AG04449 (cell line): Measurements from ENCODE around the gene COL4A1.

Experiments
- CTCF ChIA-PET: fragments of 350-600 bp; formaldehyde crosslinking; extraction: SDS; loops from one replicate; lab custom pipeline; 2021; ENCODE audit warnings: antibody characterized with exemption; lab: Yijun Ruan, JAX
- POLR2A ChIA-PET: fragments of 400-600, 350-600 bp; formaldehyde crosslinking; extraction: SDS; loops from one replicate; lab custom pipeline; 2020; ENCODE audit warnings: antibody characterized with exemption, inconsistent platforms; lab: Yijun Ruan, JAX
- DNase-seq: peaks from one replicate; pipeline ENCODE4 v3.0.0-alpha.2; 2010; ENCODE audit warnings: low read depth, low spot score
- H3K4me3 ChIP-seq: 2 replicates; pipeline ENCODE4 v1.5.1; 2011; ENCODE audit warnings: low read depth, mild to moderate bottlenecking, control low read depth, low read length
- TF ChIP-seq, protein P1 (sequence below): IDR thresholded peaks from one replicate; pipeline ENCODE4 v1.5.1; 2011; ENCODE audit warnings: mild to moderate bottlenecking, moderate library complexity, low read length, control low read depth, inconsistent platforms; ENCODE audit not compliant: insufficient read depth; ENCODE audit errors: missing control alignments

Gene COL4A1

DNA sequence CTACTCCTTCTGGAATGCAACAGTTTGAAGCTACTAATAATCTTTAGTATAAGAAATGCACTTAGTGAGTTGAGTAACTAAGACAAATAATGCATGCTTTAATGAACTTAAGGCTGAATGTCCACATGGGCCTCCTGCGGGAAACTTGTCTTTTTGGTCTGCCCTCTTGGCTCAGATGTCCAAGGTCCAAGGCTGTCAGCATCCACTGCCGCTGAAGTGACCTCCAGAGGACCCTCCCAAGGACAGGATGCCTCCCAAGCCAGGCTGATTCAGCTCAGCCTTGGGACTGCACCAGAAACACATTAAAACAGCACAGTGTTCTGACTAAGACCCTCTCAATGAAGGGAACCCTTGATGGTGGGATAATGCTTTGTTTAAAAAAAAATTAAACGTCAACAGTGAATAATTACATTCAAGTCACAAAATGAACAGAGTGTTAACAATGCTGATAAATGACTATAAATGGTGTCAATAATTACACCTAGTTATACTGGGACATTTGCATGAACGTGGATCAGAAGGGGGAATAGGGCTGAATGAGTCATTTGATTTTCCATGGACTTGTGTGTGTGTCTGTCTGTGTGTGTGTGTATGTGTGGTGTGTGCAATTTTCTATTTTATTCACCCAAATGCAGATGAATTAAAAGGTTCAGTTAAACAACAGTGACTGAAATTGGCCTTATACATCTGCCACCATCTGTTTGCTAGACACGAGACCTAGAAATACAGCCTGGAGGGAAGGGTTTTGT, 150.5 kb downstream of the COL4A1 start:
- DNase-seq = no peak
- TF ChIP-seq, protein P1, sequence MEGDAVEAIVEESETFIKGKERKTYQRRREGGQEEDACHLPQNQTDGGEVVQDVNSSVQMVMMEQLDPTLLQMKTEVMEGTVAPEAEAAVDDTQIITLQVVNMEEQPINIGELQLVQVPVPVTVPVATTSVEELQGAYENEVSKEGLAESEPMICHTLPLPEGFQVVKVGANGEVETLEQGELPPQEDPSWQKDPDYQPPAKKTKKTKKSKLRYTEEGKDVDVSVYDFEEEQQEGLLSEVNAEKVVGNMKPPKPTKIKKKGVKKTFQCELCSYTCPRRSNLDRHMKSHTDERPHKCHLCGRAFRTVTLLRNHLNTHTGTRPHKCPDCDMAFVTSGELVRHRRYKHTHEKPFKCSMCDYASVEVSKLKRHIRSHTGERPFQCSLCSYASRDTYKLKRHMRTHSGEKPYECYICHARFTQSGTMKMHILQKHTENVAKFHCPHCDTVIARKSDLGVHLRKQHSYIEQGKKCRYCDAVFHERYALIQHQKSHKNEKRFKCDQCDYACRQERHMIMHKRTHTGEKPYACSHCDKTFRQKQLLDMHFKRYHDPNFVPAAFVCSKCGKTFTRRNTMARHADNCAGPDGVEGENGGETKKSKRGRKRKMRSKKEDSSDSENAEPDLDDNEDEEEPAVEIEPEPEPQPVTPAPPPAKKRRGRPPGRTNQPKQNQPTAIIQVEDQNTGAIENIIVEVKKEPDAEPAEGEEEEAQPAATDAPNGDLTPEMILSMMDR = no peak
- POLR2A ChIA-PET = no interaction called here
- H3K4me3 ChIP-seq = no peak overlapping the region
- CTCF ChIA-PET = interaction anchor here (0.7 to 1.4 kb wide), 2 partner anchors 10 to 1194 kb away, joined by 3 to 6 read pairs; no protein-coding TSS in a partner anchor

DNA sequence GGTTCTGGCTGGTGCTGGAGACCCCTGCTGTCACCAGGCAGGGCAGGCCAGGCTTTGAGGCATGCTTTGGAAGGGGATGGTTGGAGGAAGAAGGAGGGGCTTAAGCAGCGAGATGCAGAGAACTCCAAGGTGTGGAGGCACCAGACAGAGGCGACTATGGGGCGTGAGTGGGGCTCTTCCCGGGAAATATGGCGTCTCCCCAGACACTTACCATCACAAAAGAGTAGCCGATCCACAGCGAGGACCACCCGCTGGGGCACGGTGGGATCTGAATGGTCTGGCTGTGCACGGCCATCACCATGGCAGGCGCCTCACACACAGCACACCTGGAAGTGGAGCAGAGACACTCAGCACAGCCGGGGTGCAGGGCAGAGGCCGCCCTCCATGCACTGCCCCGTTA, 151.9 kb downstream of the COL4A1 start:
- ChIA-PET CTCF (interaction anchor here (1.2 to 1.5 kb wide), 2 partner anchors 9 to 10 kb away, joined by 3 to 4 read pairs; no protein-coding TSS in a partner anchor), POLR2A (interaction anchor here (0.7 kb wide), 1 partner anchor 560 kb away, joined by 4 read pairs; no protein-coding TSS in a partner anchor)
- no peak for DNase-seq
- H3K4me3 ChIP-seq = no peak overlapping the region
- TF ChIP-seq, protein P1 = no peak

DNA sequence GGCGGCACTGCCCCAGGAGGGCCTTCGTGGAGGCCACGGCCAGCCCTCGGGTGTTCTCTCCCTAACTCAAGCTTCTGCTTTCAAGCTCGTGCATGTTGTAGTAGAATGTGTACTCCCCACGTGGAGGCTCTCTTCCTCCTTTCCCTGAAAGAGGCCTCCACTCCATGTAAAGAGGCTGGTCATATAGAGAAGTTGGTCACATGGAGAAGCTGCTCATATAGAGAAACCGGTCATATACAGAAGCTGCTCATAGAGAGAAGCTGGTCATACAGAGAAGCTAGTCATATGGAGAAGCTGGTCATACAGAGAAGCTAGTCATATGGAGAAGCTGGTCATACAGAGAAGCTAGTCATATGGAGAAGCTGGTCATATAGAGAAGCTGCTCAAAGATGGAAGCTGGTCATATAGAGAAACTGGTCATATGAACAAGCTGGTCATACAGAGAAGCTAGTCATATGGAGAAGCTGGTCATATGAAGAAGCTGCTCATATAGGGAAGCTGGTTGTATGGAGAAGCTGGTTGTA, 152.5 kb downstream of the COL4A1 start:
- no peak overlapping the region for H3K4me3 ChIP-seq
- CTCF ChIA-PET = interaction anchor here (1.2 to 1.5 kb wide), 2 partner anchors 9 to 10 kb away, joined by 3 to 4 read pairs; no protein-coding TSS in a partner anchor
- POLR2A ChIA-PET = interaction anchor here (0.7 kb wide), 1 partner anchor 561 kb away, joined by 4 read pairs; no protein-coding TSS in a partner anchor
- TF ChIP-seq, protein P1 = no peak
- no peak for DNase-seq

DNA sequence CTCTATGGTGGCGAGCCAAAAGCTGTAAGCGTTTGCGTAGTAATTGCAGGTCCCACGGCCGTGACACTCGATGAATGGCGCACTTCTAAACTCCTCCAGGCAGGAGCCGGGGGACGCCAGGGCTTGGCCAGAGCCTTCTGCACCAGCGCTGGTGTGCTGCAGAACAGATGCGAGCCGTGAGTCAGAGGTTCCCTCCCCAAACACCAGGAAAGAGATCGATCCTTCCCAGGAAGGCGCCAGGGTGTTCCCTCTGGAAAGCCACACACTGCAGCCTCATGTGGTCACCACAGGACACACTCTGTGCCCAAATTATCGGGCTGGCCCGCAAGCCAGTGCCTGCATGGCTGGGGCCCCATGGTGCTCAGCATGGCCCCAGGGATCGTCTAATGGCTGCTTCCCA, 154.6 kb downstream of the COL4A1 start:
- ChIA-PET CTCF (no interaction called here), POLR2A (no interaction called here)
- H3K4me3 ChIP-seq = no peak overlapping the region
- DNase-seq = no peak
- TF ChIP-seq, protein P1 = no peak

DNA sequence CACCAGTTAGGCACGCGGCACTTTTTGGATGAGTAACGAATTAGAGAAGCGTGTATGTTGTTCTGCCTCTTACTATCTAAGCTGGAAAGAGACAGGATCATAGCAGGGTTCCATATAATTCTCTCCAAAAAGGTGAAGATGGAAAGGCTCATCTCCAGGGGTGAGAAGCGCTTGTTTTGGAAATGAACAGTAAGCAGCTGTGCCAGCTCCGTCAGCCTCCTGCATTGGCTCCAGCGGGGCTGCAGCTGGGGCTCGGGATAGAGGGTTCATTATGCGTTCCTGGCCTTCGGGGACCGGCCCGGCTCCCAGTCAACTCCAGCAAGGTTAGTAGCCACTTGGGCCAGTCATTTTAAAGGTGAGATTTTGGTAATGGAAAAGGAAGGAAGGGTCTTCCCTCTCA, 155.5 kb downstream of the COL4A1 start:
- ChIA-PET POLR2A (no interaction called here), CTCF (no interaction called here)
- no peak for DNase-seq
- TF ChIP-seq, protein P1 = no peak
- H3K4me3 ChIP-seq = no peak overlapping the region

- POLR2A ChIA-PET = no interaction called here
- H3K4me3 ChIP-seq = no peak overlapping the region
- TF ChIP-seq, protein P1 = no peak
- no peak for DNase-seq
- CTCF ChIA-PET = no interaction called here
Measured at GRCh38 chr13:110150384-110151101, 156.4 kb downstream of the COL4A1 start.
